ENCODE results near the gene PGS1.

DNA sequence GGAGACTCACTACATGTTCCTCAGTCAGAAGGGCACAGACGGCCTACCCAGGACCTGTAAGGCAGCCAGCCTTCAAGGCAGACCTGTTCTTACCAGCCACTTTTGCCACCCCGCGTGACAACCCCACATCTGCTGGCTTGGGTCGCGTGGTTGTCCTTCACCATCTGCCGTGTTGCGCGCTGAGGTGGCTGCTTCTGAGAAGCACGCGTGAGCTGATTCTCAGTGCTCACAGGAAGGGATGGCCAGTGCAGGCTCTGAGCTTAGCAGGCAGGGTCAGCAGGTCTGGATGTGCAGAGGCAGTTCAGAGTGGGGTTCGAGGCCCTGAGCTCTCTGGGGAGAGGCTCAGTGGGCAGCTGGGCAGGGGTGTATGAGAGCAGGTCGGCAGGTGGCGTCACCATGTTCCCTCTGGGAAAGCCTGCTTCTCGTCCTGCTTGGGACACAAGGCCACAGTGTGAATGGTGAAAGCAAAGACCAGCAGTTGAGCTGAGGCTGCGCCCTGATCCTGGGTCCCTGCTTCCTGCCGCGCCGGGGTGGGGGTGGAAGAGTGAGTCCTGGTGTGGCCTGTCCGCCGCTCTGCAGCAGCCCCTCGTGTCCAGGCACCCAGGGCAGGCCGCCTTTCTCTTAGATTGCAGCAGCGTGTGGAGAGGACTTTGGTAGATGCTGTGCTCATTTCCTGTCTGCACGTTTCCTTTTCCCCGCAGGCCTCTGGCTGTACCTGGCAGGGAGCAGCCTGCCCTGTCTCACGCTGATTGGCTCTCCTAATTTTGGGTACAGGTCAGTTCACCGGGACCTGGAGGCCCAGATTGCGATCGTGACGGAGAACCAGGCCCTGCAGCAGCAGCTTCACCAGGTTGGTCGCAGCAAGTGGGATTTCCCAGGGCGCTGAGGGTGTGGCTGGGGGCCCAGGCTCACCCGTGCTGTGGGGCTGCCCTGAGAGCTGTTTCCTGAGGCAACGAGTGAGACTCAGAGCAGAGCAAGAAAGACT lies 36.0 kb downstream of the PGS1 start:
- TF ChIP-seq, protein P1, sequence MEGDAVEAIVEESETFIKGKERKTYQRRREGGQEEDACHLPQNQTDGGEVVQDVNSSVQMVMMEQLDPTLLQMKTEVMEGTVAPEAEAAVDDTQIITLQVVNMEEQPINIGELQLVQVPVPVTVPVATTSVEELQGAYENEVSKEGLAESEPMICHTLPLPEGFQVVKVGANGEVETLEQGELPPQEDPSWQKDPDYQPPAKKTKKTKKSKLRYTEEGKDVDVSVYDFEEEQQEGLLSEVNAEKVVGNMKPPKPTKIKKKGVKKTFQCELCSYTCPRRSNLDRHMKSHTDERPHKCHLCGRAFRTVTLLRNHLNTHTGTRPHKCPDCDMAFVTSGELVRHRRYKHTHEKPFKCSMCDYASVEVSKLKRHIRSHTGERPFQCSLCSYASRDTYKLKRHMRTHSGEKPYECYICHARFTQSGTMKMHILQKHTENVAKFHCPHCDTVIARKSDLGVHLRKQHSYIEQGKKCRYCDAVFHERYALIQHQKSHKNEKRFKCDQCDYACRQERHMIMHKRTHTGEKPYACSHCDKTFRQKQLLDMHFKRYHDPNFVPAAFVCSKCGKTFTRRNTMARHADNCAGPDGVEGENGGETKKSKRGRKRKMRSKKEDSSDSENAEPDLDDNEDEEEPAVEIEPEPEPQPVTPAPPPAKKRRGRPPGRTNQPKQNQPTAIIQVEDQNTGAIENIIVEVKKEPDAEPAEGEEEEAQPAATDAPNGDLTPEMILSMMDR (conservative IDR thresholded peaks at IDR 0.05 in 1 of 2, IDR thresholded peaks at IDR 0.05 in 1 of 2; ENCODE audit: extremely low read depth in 1 of 2, insufficient read depth in 1 of 2, low read depth in 1 of 2, low read length in 2 of 2), result no peak
- no peak for TF ChIP-seq EZH2 (IDR thresholded peaks at IDR 0.05; ENCODE audit: borderline replicate concordance, low read length)
